GM06990 (cell line): Measurements from ENCODE around the gene ANTXR2.
A peak's percentile ranks its signal among the peaks of the same experiment; 100 is the strongest.

Experiments
- DNase-seq: peaks from one replicate; pipeline ENCODE4 v3.0.0-alpha.2; 2011; ENCODE audit not compliant: insufficient read length; ENCODE audit errors: extremely low read depth
- H3K27me3 ChIP-seq: replicated peaks from 2 replicates; pipeline ENCODE4 v1.6.0; 2011; ENCODE audit warnings: low read length; ENCODE audit not compliant: control insufficient read depth, insufficient read depth
- H3K36me3 ChIP-seq: 2 replicates; pipeline ENCODE4 v1.5.1; 2011; ENCODE audit warnings: low read length; ENCODE audit not compliant: control insufficient read depth, insufficient read depth
- H3K4me3 ChIP-seq: replicated peaks from 2 replicates; pipeline ENCODE4 v1.5.1; 2011; ENCODE audit warnings: low read depth, mild to moderate bottlenecking, control low read depth, low read length
- CTCF ChIP-seq: IDR thresholded peaks from 2 replicates; pipeline ENCODE4 v1.5.1; 2011; ENCODE audit warnings: low read length, control low read depth, mild to moderate bottlenecking, inconsistent platforms; ENCODE audit not compliant: insufficient read depth, poor library complexity, severe bottlenecking

Gene ANTXR2

GRCh38 chr4:80010316-80010715 lies 62.7 kb downstream of the ANTXR2 start:
- no peaks in the 10 kb centered on the region for H3K27me3 ChIP-seq
- DNase-seq, result no peak
- H3K4me3 ChIP-seq, result no peak overlapping the region
- H3K36me3 ChIP-seq, result no peaks in the 10 kb centered on the region
- no peak for TF ChIP-seq CTCF

GRCh38 chr4:80009806-80010205 lies 63.2 kb downstream of the ANTXR2 start:
- no peaks in the 10 kb centered on the region for H3K27me3 ChIP-seq
- no peak for TF ChIP-seq CTCF
- no peak overlapping the region for H3K4me3 ChIP-seq
- no peak for DNase-seq
- H3K36me3 ChIP-seq, result no peaks in the 10 kb centered on the region

- no peak overlapping the region for H3K4me3 ChIP-seq
- no peaks in the 10 kb centered on the region for H3K36me3 ChIP-seq
- H3K27me3 ChIP-seq, result no peaks in the 10 kb centered on the region
- DNase-seq, result no peak
- TF ChIP-seq CTCF, result no peak
Measured at GRCh38 chr4:80008971-80009370, 64.1 kb downstream of the ANTXR2 start.

- TF ChIP-seq CTCF, result no peak
- Histone ChIP-seq H3K27me3 (no peaks in the 10 kb centered on the region), H3K4me3 (no peak overlapping the region), H3K36me3 (no peaks in the 10 kb centered on the region)
- DNase-seq, result no peak
Measured at GRCh38 chr4:80008351-80008750, 64.7 kb downstream of the ANTXR2 start.

- Histone ChIP-seq H3K36me3 (no peaks in the 10 kb centered on the region), H3K4me3 (no peak overlapping the region), H3K27me3 (no peaks in the 10 kb centered on the region)
- DNase-seq, result peak; percentile 45
- TF ChIP-seq CTCF, result no peak
Measured at GRCh38 chr4:80007745-80008149, 65.3 kb downstream of the ANTXR2 start.
